ENCODE data around the gene ACAN. TPM values are rescaled to one million over a fixed set of nuclear protein-coding genes. Genes with fewer than 3 reads are reported as not detected.

The ACAN gene
- total and polyA plus RNA-seq, 2 donors (not counting 3 experiments of a cell fraction or from before 2014, with no cell fraction given) = not detected

DNA sequence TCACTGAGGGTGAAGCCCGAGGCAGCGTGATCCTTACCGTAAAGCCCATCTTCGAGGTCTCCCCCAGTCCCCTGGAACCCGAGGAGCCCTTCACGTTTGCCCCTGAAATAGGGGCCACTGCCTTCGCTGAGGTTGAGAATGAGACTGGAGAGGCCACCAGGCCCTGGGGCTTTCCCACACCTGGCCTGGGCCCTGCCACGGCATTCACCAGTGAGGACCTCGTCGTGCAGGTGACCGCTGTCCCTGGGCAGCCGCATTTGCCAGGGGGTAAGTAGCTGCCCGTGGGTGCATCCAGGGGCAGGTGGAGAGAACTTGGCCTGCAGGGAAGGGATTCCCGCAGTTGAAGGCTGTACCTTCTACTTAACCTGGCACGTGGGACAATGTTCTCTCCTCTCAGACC, 42.4 kb downstream of the ACAN start:
- intact Hi-C loops (cut with micrococcal nuclease) = no loop called here
- no peak overlapping the region for H3K9ac ChIP-seq (replicated peaks; ENCODE audit: extremely low read depth, insufficient read depth, low read length)
- no TSS peak for BruUV-seq (replicated peaks)

More for the DNA sequence above, 42.4 kb downstream of the ACAN start:
- no peaks in the 10 kb centered on the region for H3K36me3 ChIP-seq (ENCODE audit: control insufficient read depth in 2 of 2, extremely low read depth in 1 of 2, insufficient read depth in 2 of 2, low read length in 2 of 2)
- H4K20me1 ChIP-seq (replicated peaks; ENCODE audit: control insufficient read depth, extremely low read depth, insufficient read depth, low read length) = no peaks in the 10 kb centered on the region
- TF ChIP-seq POLR2AphosphoS5 (IDR thresholded peaks at IDR 0.05; ENCODE audit: insufficient read depth, low read depth, low read length) (no peak), POLR2A (IDR thresholded peaks at IDR 0.05; ENCODE audit: low read depth, low read length) (no peak), EZH2 (IDR thresholded peaks at IDR 0.05; ENCODE audit: borderline replicate concordance, low read depth, low read length, severe bottlenecking) (no peak), JUN (IDR thresholded peaks at IDR 0.05; ENCODE audit: borderline replicate concordance, insufficient read depth, insufficient read length, low read depth) (no peak), GATA2 (IDR thresholded peaks at IDR 0.05; ENCODE audit: insufficient read depth, insufficient read length, low read depth, low read length) (no peak)
- TF ChIP-seq, protein P1, sequence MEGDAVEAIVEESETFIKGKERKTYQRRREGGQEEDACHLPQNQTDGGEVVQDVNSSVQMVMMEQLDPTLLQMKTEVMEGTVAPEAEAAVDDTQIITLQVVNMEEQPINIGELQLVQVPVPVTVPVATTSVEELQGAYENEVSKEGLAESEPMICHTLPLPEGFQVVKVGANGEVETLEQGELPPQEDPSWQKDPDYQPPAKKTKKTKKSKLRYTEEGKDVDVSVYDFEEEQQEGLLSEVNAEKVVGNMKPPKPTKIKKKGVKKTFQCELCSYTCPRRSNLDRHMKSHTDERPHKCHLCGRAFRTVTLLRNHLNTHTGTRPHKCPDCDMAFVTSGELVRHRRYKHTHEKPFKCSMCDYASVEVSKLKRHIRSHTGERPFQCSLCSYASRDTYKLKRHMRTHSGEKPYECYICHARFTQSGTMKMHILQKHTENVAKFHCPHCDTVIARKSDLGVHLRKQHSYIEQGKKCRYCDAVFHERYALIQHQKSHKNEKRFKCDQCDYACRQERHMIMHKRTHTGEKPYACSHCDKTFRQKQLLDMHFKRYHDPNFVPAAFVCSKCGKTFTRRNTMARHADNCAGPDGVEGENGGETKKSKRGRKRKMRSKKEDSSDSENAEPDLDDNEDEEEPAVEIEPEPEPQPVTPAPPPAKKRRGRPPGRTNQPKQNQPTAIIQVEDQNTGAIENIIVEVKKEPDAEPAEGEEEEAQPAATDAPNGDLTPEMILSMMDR (IDR thresholded peaks at IDR 0.05; ENCODE audit: extremely low read depth in 1 of 2, insufficient read depth in 1 of 2, low read depth in 1 of 2, low read length in 2 of 2) = no peak
- TF ChIP-seq, protein P2, sequence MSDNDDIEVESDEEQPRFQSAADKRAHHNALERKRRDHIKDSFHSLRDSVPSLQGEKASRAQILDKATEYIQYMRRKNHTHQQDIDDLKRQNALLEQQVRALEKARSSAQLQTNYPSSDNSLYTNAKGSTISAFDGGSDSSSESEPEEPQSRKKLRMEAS (IDR thresholded peaks at IDR 0.05; ENCODE audit: insufficient read depth, insufficient read length) = no peak
- dilution Hi-C loops (cut with MboI; ENCODE audit: extremely low pct_ligation_motif_present, low sequenced_read_pairs) = no loop called here
- DNase-seq (ENCODE audit: low read depth, low spot score) = no peak
- H2AFZ ChIP-seq (ENCODE audit: low read depth, low read length) = no peak overlapping the region
- H3K4me2 ChIP-seq (ENCODE audit: insufficient read depth, low read length) = no peak overlapping the region
- H3K9me3 ChIP-seq (replicated peaks; ENCODE audit: control insufficient read depth, insufficient read depth, low read length) = no peaks in the 10 kb centered on the region
- no peaks in the 10 kb centered on the region for H3K79me2 ChIP-seq (ENCODE audit: control insufficient read depth, insufficient read depth, low read length)
- FAIRE-seq = no peak
- no peaks in the 10 kb centered on the region for H3K4me1 ChIP-seq (ENCODE audit: control insufficient read depth, extremely low read depth, insufficient read depth, low read length)
- CTCF ChIA-PET = interaction anchor here (1.3 to 1.8 kb wide), 2 partner anchors 11 to 59 kb away, joined by 6 read pairs; no protein-coding TSS in a partner anchor
- no peaks in the 10 kb centered on the region for H3K9me1 ChIP-seq (replicated peaks; ENCODE audit: control insufficient read depth, extremely low read depth, insufficient read depth, low read length)
- POLR2A ChIA-PET = no interaction called here
- no peak overlapping the region for H3K27ac ChIP-seq (ENCODE audit: insufficient read depth, low read depth, low read length)
- no peaks in the 10 kb centered on the region for H3K27me3 ChIP-seq (ENCODE audit: control insufficient read depth in 2 of 2, insufficient read depth in 2 of 2, low read length in 2 of 2)
- no peak overlapping the region for H3K4me3 ChIP-seq (replicated peaks in 1 of 3; ENCODE audit: insufficient read depth in 1 of 3, low read depth in 1 of 3, low read length in 3 of 3)
